OCI-LY1 (cell line): ENCODE data around the gene UPF1.

Experiments
- H2AFZ ChIP-seq: fragments of 200-600 bp; sonication (generic), shearing (Covaris generic); 2 replicates; pipeline ENCODE4 v1.6.0; 2014; ENCODE audit warnings: antibody characterized with exemption, mild to moderate bottlenecking, low read length
- H3F3A ChIP-seq: fragments of 200-600 bp; sonication (generic), shearing (Covaris generic); 2 replicates; pipeline ENCODE4 v1.6.0; 2014; ENCODE audit warnings: mild to moderate bottlenecking, antibody characterized with exemption, low read length, moderate library complexity; ENCODE audit not compliant: insufficient read depth
- H3K27ac ChIP-seq: fragments of 200-600 bp; sonication (generic); 2 replicates; pipeline ENCODE4 v1.5.1; 2014; ENCODE audit warnings: low read length, mixed run types, mild to moderate bottlenecking, low read depth; ENCODE audit not compliant: poor library complexity, severe bottlenecking
- H3K27me3 ChIP-seq: fragments of 200-600 bp; sonication (generic); 2 replicates; pipeline ENCODE4 v1.6.0; 2014; ENCODE audit warnings: antibody characterized with exemption, mild to moderate bottlenecking, low read length, moderate library complexity; ENCODE audit not compliant: insufficient read depth
- H3K36me3 ChIP-seq: fragments of 200-600 bp; sonication (generic); 2 replicates; pipeline ENCODE4 v1.6.1; 2014; ENCODE audit warnings: mild to moderate bottlenecking, antibody characterized with exemption, low read length, moderate library complexity, mixed read lengths; ENCODE audit not compliant: insufficient read depth
- H3K4me1 ChIP-seq: fragments of 200-600 bp; sonication (generic); 2 replicates; pipeline ENCODE4 v1.5.1; 2014; ENCODE audit warnings: mild to moderate bottlenecking, low read length, moderate library complexity; ENCODE audit not compliant: insufficient read depth, severe bottlenecking
- H3K4me2 ChIP-seq: fragments of 200-600 bp; sonication (generic), shearing (Covaris generic); 2 replicates; pipeline ENCODE4 v1.6.1; 2014; ENCODE audit warnings: low read length
- H3K4me3 ChIP-seq: fragments of 200-600 bp; sonication (generic); 2 replicates; pipeline ENCODE4 v1.5.1; 2014; ENCODE audit warnings: low read length, low read depth, mild to moderate bottlenecking, mixed read lengths; ENCODE audit not compliant: poor library complexity, severe bottlenecking
- H3K79me2 ChIP-seq: fragments of 200-600 bp; shearing (Covaris generic); 2 replicates; pipeline ENCODE4 v1.6.1; 2016; ENCODE audit warnings: mixed run types, low read length, mixed read lengths; ENCODE audit not compliant: insufficient read depth
- H3K9ac ChIP-seq: fragments of 200-600 bp; sonication (generic), shearing (Covaris generic); 2 replicates; pipeline ENCODE4 v1.6.1; 2014; ENCODE audit warnings: mild to moderate bottlenecking, low read length, mixed read lengths
- H3K9me2 ChIP-seq: fragments of 200-600 bp; sonication (generic), shearing (Covaris generic); 2 replicates; pipeline ENCODE4 v1.6.1; 2014; ENCODE audit warnings: low read depth, mild to moderate bottlenecking, low read length, mixed read lengths
- H3K9me3 ChIP-seq: fragments of 200-600 bp; shearing (Covaris generic); 2 replicates; pipeline ENCODE4 v1.6.1; 2014; ENCODE audit warnings: low read length, mixed read lengths
- H4K20me1 ChIP-seq: fragments of 200-600 bp; sonication (generic), shearing (Covaris generic); 2 replicates; pipeline ENCODE4 v1.6.0; 2016; ENCODE audit warnings: mild to moderate bottlenecking, low read length; ENCODE audit not compliant: insufficient read depth
- CTCF ChIP-seq: fragments of 200-600 bp; sonication (generic), shearing (Covaris generic); IDR thresholded peaks from 2 replicates; pipeline ENCODE4 v1.5.1; 2017; ENCODE audit warnings: mild to moderate bottlenecking, antibody characterized with exemption, low read length, moderate library complexity, mixed read lengths
- EZH2 ChIP-seq: fragments of 200-600 bp; sonication (generic), shearing (Covaris generic); IDR thresholded peaks from 2 replicates; pipeline ENCODE4 v1.8.0; 2017; ENCODE audit warnings: borderline replicate concordance, mixed run types, mild to moderate bottlenecking, antibody characterized with exemption, low read length, moderate library complexity, mixed read lengths

Gene UPF1

GRCh38 chr19:18898607-18899408 is 67.0 kb downstream of the UPF1 start:
- Histone ChIP-seq H4K20me1 (no peaks in the 10 kb centered on the region), H2AFZ (no peak overlapping the region), H3K36me3 (peaks cover 24% of the 10 kb centered on the region)

GRCh38 chr19:18899624-18900560 is 68.1 kb downstream of the UPF1 start:
- H3K9me3 ChIP-seq: no peaks in the 10 kb centered on the region
- no peaks in the 10 kb centered on the region for H3K4me1 ChIP-seq
- TF ChIP-seq EZH2 (no peak), CTCF (no peak)
- no peak overlapping the region for H3K4me3 ChIP-seq
- H3K27me3 ChIP-seq: no peaks in the 10 kb centered on the region
- H3F3A ChIP-seq: no peaks in the 10 kb centered on the region
- no peak overlapping the region for H3K4me2 ChIP-seq
- no peaks in the 10 kb centered on the region for H3K79me2 ChIP-seq
- no peak overlapping the region for H2AFZ ChIP-seq
- H3K27ac ChIP-seq: no peak overlapping the region
- no peaks in the 10 kb centered on the region for H3K9me2 ChIP-seq
- H3K9ac ChIP-seq: no peak overlapping the region
- H4K20me1 ChIP-seq: no peaks in the 10 kb centered on the region
- H3K36me3 ChIP-seq: peaks cover 29% of the 10 kb centered on the region

More at GRCh38 chr19:18898607-18899408, 67.0 kb downstream of the UPF1 start:
- no peaks in the 10 kb centered on the region for H3K9me2 ChIP-seq
- no peak overlapping the region for H3K4me3 ChIP-seq
- no peaks in the 10 kb centered on the region for H3K9me3 ChIP-seq
- H3K4me1 ChIP-seq: no peaks in the 10 kb centered on the region
- no peak for TF ChIP-seq EZH2
- TF ChIP-seq CTCF: no peak
- H3K9ac ChIP-seq: no peak overlapping the region
- H3K27me3 ChIP-seq: no peaks in the 10 kb centered on the region
- H3K4me2 ChIP-seq: no peak overlapping the region
- H3F3A ChIP-seq: no peaks in the 10 kb centered on the region
- no peak overlapping the region for H3K27ac ChIP-seq
- no peaks in the 10 kb centered on the region for H3K79me2 ChIP-seq

- Histone ChIP-seq H3K4me3 (no peak overlapping the region), H2AFZ (no peak overlapping the region), H3K79me2 (no peaks in the 10 kb centered on the region), H4K20me1 (no peaks in the 10 kb centered on the region), H3K9ac (no peak overlapping the region), H3K9me2 (no peaks in the 10 kb centered on the region), H3K4me1 (no peaks in the 10 kb centered on the region), H3K36me3 (peaks cover 36% of the 10 kb centered on the region), H3F3A (no peaks in the 10 kb centered on the region), H3K27me3 (no peaks in the 10 kb centered on the region), H3K9me3 (no peaks in the 10 kb centered on the region), H3K4me2 (no peak overlapping the region), H3K27ac (no peak overlapping the region)
- TF ChIP-seq CTCF: no peak
- TF ChIP-seq EZH2: no peak
Observed at GRCh38 chr19:18900700-18901481, 69.1 kb downstream of the UPF1 start.
